MV-4-11 (cell line): ENCODE measurements around the gene BCAS3.

Experiments
- DNase-seq: peaks from one replicate; lab custom pipeline; 2025; lab: John Stamatoyannopoulos, UW

Gene BCAS3

DNA sequence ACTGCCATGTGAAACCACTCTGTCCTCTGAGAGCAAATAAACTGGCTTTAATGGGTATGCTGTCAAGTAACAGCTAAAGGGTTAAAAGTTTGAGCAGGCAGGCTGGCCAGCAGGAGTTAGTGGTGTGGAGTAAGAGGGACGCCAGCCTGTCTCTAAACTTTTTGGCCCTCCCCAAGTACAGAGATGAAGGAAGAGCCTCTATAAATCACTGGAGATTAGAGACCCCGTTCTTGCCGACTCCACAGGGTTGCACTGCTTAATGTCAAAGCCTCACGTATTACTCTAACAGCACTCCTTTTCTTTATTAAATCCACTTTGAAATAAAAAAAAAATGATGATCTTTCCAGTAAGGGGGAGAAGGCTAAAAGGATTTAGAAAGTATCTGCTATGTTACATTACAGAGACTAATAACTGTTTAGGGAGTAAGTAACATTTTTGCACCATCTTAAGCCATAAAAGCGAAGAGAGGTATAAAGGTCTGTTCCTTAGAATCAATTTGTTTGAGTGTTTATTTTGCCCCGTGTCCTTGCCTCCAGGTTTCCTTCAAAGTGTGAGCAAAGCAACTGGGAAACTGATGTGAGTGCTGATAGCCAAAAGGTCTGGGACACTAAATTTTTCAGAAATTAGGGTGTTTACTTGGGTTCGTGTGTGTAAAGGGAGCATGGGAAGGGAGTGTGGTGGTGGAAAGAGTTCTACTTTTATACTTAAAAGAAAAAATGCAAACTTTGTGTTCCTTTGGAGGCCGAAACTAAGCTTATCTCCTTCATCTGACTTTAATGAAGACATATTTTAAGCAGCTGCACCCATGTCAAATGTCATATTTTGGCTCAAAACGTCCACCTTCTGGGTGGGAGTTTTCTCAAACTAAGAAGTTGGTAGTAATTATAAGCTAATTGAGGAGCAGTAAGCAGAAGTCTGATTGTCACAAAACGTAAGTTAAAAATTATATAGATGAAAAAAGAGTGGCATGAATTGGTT, 612.0 kb downstream of the BCAS3 start:
- no peak for DNase-seq

GRCh38 chr17:61291451-61292285, 614.0 kb downstream of the BCAS3 start:
- DNase-seq, result no peak

GRCh38 chr17:61294286-61294685, 616.6 kb downstream of the BCAS3 start:
- DNase-seq, result no peak

- DNase-seq, result no peak
Measured at GRCh38 chr17:61294777-61295176, 617.1 kb downstream of the BCAS3 start.

DNA sequence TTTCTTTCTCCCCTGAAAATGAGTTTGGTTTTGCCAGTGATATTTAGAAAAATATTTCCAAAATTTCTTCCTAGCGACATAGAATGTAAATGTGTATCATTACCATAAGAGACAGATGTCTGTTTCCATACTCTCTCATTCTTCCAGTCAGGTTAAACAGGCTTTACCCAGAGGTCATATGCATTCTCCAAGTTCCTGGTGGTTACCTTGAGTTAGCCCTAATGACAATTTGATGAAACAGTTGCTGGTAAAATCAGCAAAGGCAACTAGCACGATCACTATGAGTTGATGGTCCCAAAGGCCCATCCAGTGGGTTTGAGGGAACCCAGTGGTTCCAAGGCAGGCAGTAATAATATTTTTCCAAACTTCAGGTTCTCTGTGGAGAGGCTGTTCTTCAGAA, 618.4 kb downstream of the BCAS3 start:
- DNase-seq, result no peak

- DNase-seq, result no peak
Measured at GRCh38 chr17:61299517-61300513, 622.2 kb downstream of the BCAS3 start.

- no peak for DNase-seq
Measured at GRCh38 chr17:61302953-61303816, 625.5 kb downstream of the BCAS3 start.

- DNase-seq, result no peak
Measured at GRCh38 chr17:61303817-61304096, 626.1 kb downstream of the BCAS3 start.

GRCh38 chr17:61305024-61305423, 627.4 kb downstream of the BCAS3 start:
- no peak for DNase-seq

DNA sequence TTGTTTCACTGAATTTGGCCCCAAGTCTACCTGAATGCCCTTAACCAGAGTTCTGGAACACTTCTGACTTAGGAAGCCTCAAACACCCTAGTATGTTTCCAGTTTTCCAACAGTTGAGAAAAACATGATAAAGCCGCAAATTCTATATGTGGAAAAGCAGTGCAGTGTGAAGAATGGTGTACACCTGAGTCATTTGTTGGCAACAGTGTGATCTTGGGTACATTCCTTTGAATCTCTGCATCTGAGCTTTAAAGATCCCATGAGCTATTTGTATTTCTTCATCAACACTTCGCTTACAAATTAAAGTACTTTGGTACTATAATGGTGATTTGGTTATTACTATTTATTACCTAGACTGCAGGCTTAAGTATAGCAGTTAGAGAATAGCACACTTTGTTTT, 628.4 kb downstream of the BCAS3 start:
- no peak for DNase-seq

GRCh38 chr17:61307905-61308886, 630.5 kb downstream of the BCAS3 start:
- peak; percentile 31 for DNase-seq

DNA sequence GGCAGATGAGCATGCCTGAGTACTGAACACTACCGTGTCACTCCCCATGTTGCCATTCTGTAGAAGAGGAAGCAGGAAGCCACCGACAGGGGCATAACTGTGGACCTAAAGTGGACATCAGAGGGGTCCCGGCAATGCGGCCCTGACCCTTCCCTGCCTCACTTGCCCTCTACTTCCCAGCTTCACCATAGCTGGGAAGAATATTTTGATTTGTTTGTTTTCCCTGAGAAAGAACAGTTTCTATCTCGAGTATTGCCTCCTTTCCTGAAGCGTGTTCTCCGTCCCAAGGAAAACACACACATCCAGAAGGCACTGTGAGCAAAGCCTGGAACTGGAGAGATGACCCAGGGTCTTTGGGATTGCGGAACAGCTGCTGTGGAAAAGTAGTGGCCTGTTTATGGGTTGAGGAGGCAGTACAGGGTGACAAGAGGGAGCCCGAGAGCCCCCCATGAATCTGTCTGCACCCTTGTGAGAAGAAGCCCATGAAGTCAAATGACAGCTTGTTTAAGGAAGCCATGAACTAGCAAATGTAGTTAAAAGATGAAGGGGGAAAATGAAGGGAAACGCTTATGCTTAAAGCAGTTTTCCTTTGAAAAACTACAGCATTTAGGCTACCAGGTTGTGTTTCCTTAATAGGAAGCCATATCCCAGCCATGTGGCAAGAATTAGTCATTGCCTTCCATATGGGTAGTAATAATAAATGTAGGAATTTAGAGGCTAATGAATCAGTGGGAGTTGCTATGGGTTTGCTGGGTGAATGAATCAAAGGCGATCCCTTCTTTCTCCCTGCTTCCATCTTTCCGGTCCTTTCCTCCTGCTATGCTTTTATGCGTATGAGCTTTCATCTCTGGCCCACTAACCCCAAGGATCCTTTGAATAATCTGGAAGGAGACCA, 632.0 kb downstream of the BCAS3 start:
- no peak for DNase-seq

DNA sequence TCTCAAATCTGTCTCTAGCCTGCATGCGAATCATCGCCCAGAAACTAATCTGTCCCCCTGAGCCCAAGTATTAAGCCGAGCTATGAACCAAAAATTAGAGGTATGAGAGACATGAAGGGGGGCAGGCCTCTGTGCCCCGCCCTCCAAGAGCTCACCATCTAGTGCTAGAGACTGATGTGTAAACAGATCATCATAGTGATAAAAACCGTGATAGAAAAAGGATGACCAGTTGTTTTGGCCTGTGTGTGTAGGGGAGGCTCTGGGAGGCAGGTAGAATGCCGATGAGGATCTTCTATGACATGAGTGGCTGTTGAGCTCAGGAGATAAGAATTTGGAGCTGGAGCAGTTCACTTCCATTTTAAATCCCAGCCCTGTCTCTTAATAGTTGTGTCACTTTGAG, 632.9 kb downstream of the BCAS3 start:
- DNase-seq, result no peak

DNA sequence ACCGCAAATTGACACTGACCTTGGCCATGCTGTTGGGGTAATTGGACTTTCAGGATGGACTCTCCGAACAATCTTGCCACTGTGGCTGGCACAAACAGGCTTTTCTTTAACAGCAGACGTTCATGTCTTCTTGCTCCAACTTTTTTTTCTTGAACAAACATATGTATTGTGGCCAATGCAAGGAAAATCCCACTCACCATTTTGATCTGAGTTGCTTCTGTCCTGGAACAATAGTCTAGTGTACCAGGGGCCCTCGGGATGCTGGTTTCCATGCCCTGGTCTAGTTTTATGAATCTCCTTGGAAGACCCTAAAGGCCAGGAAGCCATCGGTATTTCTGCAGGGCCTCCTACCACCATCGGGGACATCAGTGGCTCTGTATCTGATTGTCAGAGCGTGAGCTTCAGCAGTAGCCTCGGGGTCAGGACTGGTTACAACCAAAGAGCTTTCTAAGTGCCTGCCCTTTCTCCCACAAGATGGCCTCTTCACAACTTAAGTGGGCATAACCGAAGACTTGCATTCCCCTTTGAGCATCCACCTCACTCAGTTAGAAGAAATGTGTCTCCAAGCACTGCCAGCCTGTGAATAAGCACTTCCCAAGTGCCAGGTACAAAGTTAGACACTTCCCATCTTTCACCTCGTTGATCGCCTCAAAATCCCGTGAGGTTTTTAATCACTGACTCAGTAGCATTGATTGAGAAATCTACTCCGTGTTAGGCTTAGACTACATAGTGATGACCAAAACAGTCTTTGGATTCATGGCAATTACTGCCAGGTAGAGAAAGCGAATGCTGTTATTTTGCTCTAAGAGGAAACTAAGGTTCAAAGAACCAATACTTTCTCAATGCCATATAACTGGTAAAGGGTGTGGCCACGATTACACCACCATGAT, 635.0 kb downstream of the BCAS3 start:
- no peak for DNase-seq

- no peak for DNase-seq
Measured at GRCh38 chr17:61313461-61314326, 636.0 kb downstream of the BCAS3 start.

- peak; percentile 80 for DNase-seq
Measured at GRCh38 chr17:61314368-61315078, 636.9 kb downstream of the BCAS3 start.
